ENCODE results near the gene SYNGR3. TPM values are rescaled to one million over a fixed set of nuclear protein-coding genes. Genes with fewer than 3 reads are reported as not detected.

SYNGR3 gene
- total RNA-seq, 1 experiment from 2014 or later: 11.9 TPM

- no peak overlapping the region for H2BK20ac ChIP-seq (ENCODE audit: low read depth, low read length, poor library complexity, severe bottlenecking)
- WGBS (ENCODE audit: extremely low coverage, insufficient read length, low lambda C conversion rate): no CpG with 5 or more reads among the region's 15 CpGs
- no peaks in the 10 kb centered on the region for H3K9me3 ChIP-seq (ENCODE audit: control insufficient read depth, low read depth, low read length)
- no peak overlapping the region for H3K9ac ChIP-seq (ENCODE audit: extremely low read depth, insufficient read length, low read length)
- no peak overlapping the region for H2BK5ac ChIP-seq (ENCODE audit: insufficient read length, low read length)
- H3K27me3 ChIP-seq (ENCODE audit: insufficient read depth, low read length): no peaks in the 10 kb centered on the region
- H2AFZ ChIP-seq (ENCODE audit: low read length): no peak overlapping the region
- no peak overlapping the region for H3K14ac ChIP-seq (ENCODE audit: insufficient read depth, low read length)
- H3K4me1 ChIP-seq (ENCODE audit: insufficient read depth, low read length): no peaks in the 10 kb centered on the region
- no peak overlapping the region for H3K27ac ChIP-seq (ENCODE audit: insufficient read length, low read depth, low read length)
- no peak overlapping the region for H3K23ac ChIP-seq (ENCODE audit: insufficient read length, low read depth, low read length)
- no peak overlapping the region for H3K4me2 ChIP-seq (ENCODE audit: insufficient read depth, insufficient read length, low read length)
- H2BK120ac ChIP-seq (ENCODE audit: low read depth, low read length, poor library complexity, severe bottlenecking): no peak overlapping the region
- H2BK15ac ChIP-seq (ENCODE audit: low read depth, low read length): no peak overlapping the region
- no peak overlapping the region for H3T11ph ChIP-seq (ENCODE audit: low read length)
- TF ChIP-seq CTCF (conservative IDR thresholded peaks at IDR 0.05): no peak
- Mint-ChIP-seq H3K27ac (no peak overlapping the region), H3K9me3 (no peaks in the 10 kb centered on the region), H3K4me3 (no peak overlapping the region), H3K27me3 (ENCODE audit: low read depth) (no peaks in the 10 kb centered on the region), H3K4me1 (peaks cover 7 to 9% of the 10 kb centered on the region in 2 experiments), H3K36me3 (ENCODE audit: insufficient read depth in 1 of 3, low read depth in 3 of 3) (no peaks in the 10 kb centered on the region; a peak in 3 of 7 replicates)
- no peak overlapping the region for H3K18ac ChIP-seq (ENCODE audit: insufficient read length, low read depth, low read length)
- H2BK12ac ChIP-seq (ENCODE audit: insufficient read length, low read depth, low read length): no peak overlapping the region
- H3K79me2 ChIP-seq (ENCODE audit: insufficient read depth, low read length): no peaks in the 10 kb centered on the region
- no peak for DNase-seq
- H3K79me1 ChIP-seq (ENCODE audit: insufficient read depth, low read depth, low read length, poor library complexity, severe bottlenecking): no peaks in the 10 kb centered on the region
- no peak overlapping the region for H3K56ac ChIP-seq (ENCODE audit: insufficient read length, low read depth, low read length)
- H4K8ac ChIP-seq (replicated peaks; ENCODE audit: insufficient read length, low read depth, low read length): no peak overlapping the region
- H4K20me1 ChIP-seq (ENCODE audit: control insufficient read depth, insufficient read depth, insufficient read length): no peaks in the 10 kb centered on the region
- no peak overlapping the region for H2AK5ac ChIP-seq (ENCODE audit: insufficient read length, low read length)
- no peak overlapping the region for H3K4ac ChIP-seq (ENCODE audit: low read depth, low read length)
- no peaks in the 10 kb centered on the region for H3K23me2 ChIP-seq (ENCODE audit: insufficient read length, low read depth, low read length, poor library complexity, severe bottlenecking)
- H4K91ac ChIP-seq (ENCODE audit: insufficient read length, low read depth, low read length): no peak overlapping the region
- no peak overlapping the region for H4K5ac ChIP-seq (ENCODE audit: insufficient read length, low read depth, low read length)
Measured at GRCh38 chr16:2037115-2037514, 47.3 kb downstream of the SYNGR3 start.
